ENCODE results near the gene CLCN4.

- TF ChIP-seq CTCF (IDR thresholded peaks at IDR 0.05), result no peak
- TF ChIP-seq POLR2A (IDR thresholded peaks at IDR 0.05), result no peak
Observed at GRCh38 chrX:10126834-10127233, 29.9 kb upstream of the CLCN4 start.

All from breast epithelium (tissue), 3 donors.